Activated CD4-positive, alpha-beta T cell treated with anti-CD3 and anti-CD28 coated beads, Interleukin-2, amount 50 U/mL, for 16 hours (primary cell): Measurements from ENCODE around the gene EFEMP2.

Source experiments
- DNase-seq: peaks from one replicate; pipeline ENCODE4 v3.0.0-alpha.2; 2020

Gene EFEMP2

GRCh38 chr11:65872586-65873317, at the start of gene EFEMP2:
TSS of gene EFEMP2 (minus strand) at chr11:65872800. CDS start at chr11:65872354, 446 bp downstream.
- DNase-seq, result no peak

- DNase-seq, result no peak
Measured at GRCh38 chr11:65921876-65922275, 49.3 kb upstream of the EFEMP2 start.

GRCh38 chr11:65921033-65921555, 48.5 kb upstream of the EFEMP2 start:
- DNase-seq, result no peak

- no peak for DNase-seq
Measured at GRCh38 chr11:65920372-65920802, 47.8 kb upstream of the EFEMP2 start.

GRCh38 chr11:65919573-65920371, 47.2 kb upstream of the EFEMP2 start:
- DNase-seq, result peak; percentile 41

GRCh38 chr11:65919141-65919572, 46.6 kb upstream of the EFEMP2 start, which contains the start of gene DRAP1:
TSS of gene DRAP1 (plus strand) at chr11:65919426. CDS start at chr11:65919502, 76 bp downstream.
- DNase-seq, result peak; percentile 99

- DNase-seq, result no peak
Measured at GRCh38 chr11:65918211-65919140, 45.9 kb upstream of the EFEMP2 start, which contains the start of gene C11orf68. TSS of gene C11orf68 (minus strand) at chr11:65919062. CDS start at chr11:65919031, 31 bp downstream.

- no peak for DNase-seq
Measured at GRCh38 chr11:65917434-65918210, 45.0 kb upstream of the EFEMP2 start.

- DNase-seq, result no peak
Measured at GRCh38 chr11:65917077-65917433, 44.5 kb upstream of the EFEMP2 start.

GRCh38 chr11:65916391-65916790, 43.8 kb upstream of the EFEMP2 start:
- DNase-seq, result no peak

GRCh38 chr11:65915821-65916251, 43.2 kb upstream of the EFEMP2 start:
- DNase-seq, result no peak

GRCh38 chr11:65915101-65915820, 42.7 kb upstream of the EFEMP2 start:
- no peak for DNase-seq

- DNase-seq, result no peak
Measured at GRCh38 chr11:65912845-65913244, 40.2 kb upstream of the EFEMP2 start.

GRCh38 chr11:65911682-65912568, 39.3 kb upstream of the EFEMP2 start:
- no peak for DNase-seq

GRCh38 chr11:65907878-65908277, 35.3 kb upstream of the EFEMP2 start:
- no peak for DNase-seq

GRCh38 chr11:65906602-65907001, 34.0 kb upstream of the EFEMP2 start:
- no peak for DNase-seq

- DNase-seq, result no peak
Measured at GRCh38 chr11:65903715-65904114, 31.1 kb upstream of the EFEMP2 start.

GRCh38 chr11:65903068-65903481, 30.5 kb upstream of the EFEMP2 start:
- DNase-seq, result no peak

GRCh38 chr11:65900899-65901180, 28.2 kb upstream of the EFEMP2 start:
- no peak for DNase-seq
